Stimulated activated CD4-positive, alpha-beta T cell treated with anti-CD3 and anti-CD28 coated beads, TNF-alpha, amount 100 ng/mL, for 1 hour (primary cell): ENCODE results near the gene HRAS.
A peak's percentile ranks its signal among the peaks of the same experiment; 100 is the strongest.

Source experiments
- DNase-seq, 3 donors: peaks; one replicate each; pipeline ENCODE4 v3.0.0-alpha.2; 2020; ENCODE audit warnings: low read depth in 3 of 3, low spot score in 1 of 3

Gene HRAS

GRCh38 chr11:514606-515005 is 20.8 kb downstream of the HRAS start:
- no peak for DNase-seq

GRCh38 chr11:512761-513595 is 22.4 kb downstream of the HRAS start:
- no peak for DNase-seq

GRCh38 chr11:508956-509355 is 26.4 kb downstream of the HRAS start:
- no peak for DNase-seq

GRCh38 chr11:507727-508515 is 27.5 kb downstream of the HRAS start:
- no peak for DNase-seq

DNA sequence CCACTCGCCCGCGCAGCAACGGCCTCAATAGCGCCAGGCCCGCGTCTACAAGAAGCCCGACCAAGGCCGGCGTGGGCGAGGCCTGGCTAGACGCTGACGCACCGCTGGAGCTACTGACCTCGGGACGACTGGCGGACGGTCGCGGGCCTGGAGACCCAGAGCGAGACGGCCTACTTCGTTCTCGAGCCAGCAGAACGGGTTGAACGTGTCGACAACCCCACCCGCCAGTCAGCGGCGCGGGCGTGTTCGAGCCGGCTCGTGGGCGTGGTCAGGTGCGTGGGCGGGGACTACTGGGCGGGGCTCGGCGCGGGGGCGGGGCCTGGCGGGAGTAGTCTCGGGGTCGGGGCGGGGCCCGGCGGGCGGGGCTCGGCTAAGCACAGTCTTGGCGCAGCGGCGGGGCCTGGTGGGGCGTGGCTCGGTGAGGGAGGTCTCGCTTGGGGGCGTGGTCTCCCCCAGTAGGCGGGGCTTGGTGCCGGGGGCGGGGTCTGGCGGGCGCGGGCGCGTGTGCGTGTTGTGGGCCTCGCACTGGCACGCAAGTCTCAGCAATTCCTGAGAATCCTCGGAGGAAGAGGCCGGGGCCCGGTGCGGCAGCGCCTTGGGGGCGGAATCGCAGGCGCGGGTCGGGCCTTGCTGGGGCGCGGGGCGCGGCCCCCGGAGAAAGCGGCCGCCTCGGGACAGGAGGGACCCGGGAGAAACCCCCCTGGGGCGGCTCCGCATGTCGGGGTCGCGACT is 28.2 kb downstream of the HRAS start, which contains the start of gene RNH1:
Gene RNH1 (minus strand): TSS at position 248 of the 732 bp plus-strand sequence. CDS start 5,080 bp downstream, outside the sequence.
- peak; percentile 99 to 100 (median 100) for DNase-seq

DNA sequence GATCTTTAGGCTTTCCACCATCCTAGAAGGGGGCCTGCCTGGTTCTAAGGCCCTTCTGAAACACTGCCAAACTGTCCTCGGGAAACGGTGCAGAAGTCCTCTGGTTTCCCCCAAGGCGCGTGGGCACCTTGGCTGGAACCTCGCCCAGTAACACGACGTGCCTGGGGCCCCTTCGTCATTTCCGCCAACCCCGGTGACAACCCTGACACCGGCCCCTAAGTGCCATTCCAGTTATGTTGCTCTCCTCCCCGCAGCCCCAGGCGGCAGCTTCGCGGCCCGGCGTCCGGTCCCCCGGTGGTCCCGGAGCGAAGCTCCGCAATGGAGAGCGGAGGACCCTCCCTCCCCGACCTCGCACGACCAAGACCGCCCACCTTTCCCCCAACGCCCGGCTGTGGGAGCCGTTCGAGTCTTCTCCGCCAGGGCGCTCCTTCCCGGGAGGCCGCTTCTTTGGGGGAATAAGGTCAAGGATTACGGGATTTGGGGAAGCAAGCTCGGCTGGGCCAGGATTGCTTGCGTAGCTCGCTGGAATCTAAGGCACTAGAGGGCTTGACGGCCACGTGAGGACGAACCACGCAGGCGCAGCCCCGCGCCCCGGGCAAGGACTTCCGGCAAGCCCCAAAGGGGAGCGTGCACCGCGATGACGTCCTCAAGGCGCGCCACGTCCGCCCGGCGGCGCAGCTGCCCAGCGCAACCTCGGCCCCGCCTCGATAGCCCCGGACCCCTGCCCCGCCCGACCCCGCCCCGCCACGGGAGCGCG is 29.0 kb downstream of the HRAS start:
- peak; percentile 92 to 96 (median 93) for DNase-seq

GRCh38 chr11:504994-505344 is 30.4 kb downstream of the HRAS start:
- DNase-seq, result no peak

- DNase-seq, result no peak
Measured at GRCh38 chr11:504053-504993, 31.1 kb downstream of the HRAS start.

DNA sequence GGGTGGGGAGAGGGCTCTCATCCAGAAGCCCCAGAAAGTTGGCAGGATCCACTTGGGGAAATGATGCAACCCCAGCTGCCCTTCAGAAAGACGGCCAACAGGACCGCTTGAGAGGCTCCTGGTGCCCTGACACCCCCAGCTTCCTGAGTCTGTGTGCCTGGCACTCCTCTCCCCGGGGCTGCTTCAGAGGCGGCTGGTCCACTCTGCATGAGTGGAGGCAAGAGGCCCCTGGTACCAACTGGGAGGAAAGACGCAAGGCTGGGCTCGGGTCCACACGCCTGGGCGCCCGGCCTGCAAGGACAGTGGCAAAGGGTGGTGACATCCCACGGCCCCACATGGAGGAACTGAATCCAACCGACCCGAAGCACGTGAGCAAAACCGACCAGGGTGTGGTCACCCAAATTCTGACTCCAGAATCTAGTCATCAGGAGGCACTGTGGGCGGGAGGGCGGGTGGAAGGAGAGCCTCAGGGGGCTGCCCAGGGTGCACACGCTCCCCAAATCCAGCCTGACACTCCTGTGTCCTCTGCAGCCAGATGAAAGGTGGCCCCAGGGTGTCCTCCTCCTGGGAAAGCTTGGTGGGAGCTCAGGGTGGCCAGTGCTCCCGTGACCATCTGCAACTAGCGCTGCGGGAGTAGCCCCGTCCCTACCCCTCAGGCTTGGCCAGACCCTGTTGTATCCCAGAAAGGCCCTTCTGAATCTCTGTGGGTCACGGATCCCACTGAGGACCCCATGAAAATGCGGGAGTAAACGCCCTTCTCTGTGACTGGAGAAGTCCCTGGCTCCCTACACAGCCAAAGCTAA is 32.0 kb downstream of the HRAS start:
- DNase-seq, result no peak

DNA sequence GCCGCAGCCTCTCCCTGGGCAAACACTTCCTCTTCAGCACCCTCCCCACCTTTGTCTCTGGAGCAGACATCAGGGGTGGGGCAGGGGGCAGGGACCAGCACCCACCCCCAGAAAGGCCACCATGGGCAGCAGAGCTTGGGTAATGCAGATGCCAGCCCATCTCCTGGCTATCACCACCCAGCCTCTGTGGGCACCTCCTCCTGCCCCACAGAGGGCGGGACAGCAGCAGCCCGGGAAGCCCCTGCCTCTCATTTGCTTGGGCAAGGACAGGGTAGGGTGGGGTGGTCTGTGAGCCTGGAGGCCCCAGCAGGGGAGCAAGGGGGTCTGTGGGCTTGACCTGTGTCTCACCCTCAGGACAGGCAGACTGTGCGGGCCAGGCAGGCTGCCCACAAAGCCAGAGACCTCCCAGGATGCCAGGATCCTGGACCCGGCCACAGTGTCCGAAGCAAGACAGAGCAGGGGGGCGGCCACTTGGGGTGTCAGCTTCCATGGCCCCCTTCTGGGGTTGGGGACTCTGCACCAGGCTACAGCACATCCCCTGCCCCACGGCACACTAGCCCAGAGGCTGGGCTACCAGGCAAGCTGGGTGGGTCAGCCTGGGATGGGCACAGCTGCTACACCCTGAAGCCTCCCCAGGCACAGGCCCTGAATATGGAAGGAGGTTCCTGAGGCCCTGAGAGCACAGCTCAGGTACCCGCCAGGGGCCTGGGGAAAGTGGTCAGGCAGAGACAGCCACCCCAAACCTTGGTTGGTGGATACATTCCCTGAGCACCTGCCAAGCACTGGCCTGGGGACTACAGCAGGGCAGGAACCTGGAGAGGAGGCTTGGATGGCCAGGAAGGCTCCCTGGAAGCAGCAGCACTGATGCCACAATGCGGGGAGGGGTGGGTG is 32.8 kb downstream of the HRAS start:
- no peak for DNase-seq

- no peak for DNase-seq
Measured at GRCh38 chr11:501683-502287, 33.6 kb downstream of the HRAS start.

DNA sequence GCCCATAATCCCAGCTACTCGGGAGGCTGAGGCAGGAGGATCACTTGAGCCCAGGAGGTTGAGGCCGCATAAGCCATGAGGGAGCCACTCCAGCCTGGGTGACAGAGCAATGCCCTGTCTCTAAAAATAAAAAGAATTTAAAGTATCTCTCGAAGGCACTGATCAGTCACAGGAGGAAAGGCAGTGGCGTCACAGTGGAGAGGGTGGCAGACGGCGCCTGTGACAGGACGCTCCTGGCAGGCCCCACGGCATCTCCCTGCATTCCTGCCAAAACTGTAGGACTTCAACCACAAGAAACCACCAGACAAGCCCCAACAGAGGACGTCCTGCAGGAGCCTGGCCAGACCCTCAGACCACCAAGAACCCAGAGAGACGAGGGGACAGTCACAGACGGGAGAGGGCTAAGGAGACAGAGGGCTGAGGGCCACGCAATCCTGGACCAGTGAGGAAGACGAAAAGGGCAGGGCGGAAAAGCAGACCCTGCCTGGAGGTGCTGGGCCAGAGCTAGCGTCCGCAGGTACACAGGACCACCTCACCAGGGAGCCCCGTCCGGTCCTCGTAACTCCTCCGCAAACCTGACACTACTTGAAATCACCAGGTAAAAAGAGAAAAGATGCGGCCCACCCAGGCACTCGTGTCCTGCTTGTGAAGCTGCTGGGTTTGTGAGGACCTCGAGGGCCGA is 34.2 kb downstream of the HRAS start:
- DNase-seq, result no peak

GRCh38 chr11:499201-500076 is 35.9 kb downstream of the HRAS start:
- DNase-seq, result no peak

DNA sequence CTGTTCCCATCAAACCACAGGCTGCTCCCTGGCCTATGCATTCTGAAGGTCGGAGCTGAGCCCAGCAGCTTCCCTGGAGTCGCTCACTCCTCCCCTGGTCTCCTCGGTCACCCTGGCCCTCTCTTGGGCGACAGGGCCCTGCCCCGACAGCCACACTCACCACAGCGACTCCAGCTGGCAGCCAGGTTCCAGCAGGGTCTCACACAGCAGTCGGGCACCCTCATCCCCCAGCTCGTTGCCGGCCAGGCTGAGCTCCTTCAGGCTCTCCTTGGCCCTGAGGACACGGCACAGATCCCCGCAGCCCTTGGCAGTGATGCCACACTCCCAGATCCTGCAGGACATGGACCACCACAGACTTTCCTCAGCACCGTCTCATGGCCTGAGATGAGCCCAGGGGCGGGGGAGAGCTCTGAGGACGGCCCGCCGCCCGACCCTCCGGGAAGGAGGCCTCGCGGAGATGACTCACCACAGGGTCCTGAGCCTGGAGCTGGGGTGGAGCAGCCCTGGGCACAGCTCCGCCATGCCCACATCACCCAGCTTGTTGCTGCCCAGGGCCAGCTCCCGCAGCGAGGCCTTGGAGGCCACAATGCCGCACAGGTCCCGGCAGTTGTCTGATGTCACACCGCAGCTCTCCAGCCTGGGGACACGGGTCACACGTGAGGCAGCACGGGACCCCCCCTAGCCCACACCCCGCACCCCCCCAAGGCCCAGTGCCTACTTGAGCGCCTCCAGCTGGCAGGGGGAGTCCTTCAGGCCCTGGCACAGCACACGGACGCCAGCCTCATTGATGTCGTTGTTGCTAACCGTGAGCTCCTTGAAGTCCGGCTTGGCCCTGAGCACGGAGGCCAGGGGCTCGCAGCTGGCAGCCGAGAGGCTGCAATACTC is 36.8 kb downstream of the HRAS start:
- no peak for DNase-seq
